GM23338 (cell line): ENCODE data around the gene ASB2. TPM values are rescaled to one million over a fixed set of nuclear protein-coding genes. Genes with fewer than 3 reads are reported as not detected.

Experiments
- ATAC-seq: fragments of 200-7000 bp; cut with Tn5 transposase; 3 replicates; pipeline ENCODE4 v1.9.1; 2020
- DNase-seq: peaks from one replicate; pipeline ENCODE4 v3.0.0-alpha.2; 2015; ENCODE audit warnings: low spot score
- H2AFZ ChIP-seq: fragments of 200-600 bp; sonication (generic); 2 replicates; pipeline ENCODE4 v1.8.0; 2016; ENCODE audit warnings: antibody characterized with exemption, mild to moderate bottlenecking, moderate library complexity
- H3F3A ChIP-seq: fragments of 200-600 bp; sonication (generic); replicated peaks from 2 replicates; pipeline ENCODE4 v1.8.0; 2017; ENCODE audit warnings: antibody characterized with exemption, mixed run types, low read depth
- H3K27ac ChIP-seq: fragments of 200-600 bp; sonication (generic); 2 replicates; pipeline ENCODE4 v1.6.1; 2016; ENCODE audit warnings: low read depth
- H3K27me3 ChIP-seq: fragments of 200-600 bp; sonication (generic); 2 replicates; pipeline ENCODE4 v1.8.0; 2016; ENCODE audit warnings: mild to moderate bottlenecking, mixed run types, moderate library complexity; ENCODE audit not compliant: insufficient read depth
- H3K36me3 ChIP-seq: fragments of 200-600 bp; sonication (generic); 2 replicates; pipeline ENCODE4 v1.8.0; 2016; ENCODE audit warnings: mild to moderate bottlenecking; ENCODE audit not compliant: insufficient read depth
- H3K4me1 ChIP-seq: fragments of 200-600 bp; sonication (generic); 2 replicates; pipeline ENCODE4 v1.8.0; 2016; ENCODE audit warnings: mild to moderate bottlenecking, moderate library complexity; ENCODE audit not compliant: insufficient read depth
- H3K4me2 ChIP-seq: fragments of 200-600 bp; sonication (generic); 2 replicates; pipeline ENCODE4 v1.7.1; 2017; ENCODE audit warnings: mixed run types
- H3K4me3 ChIP-seq: fragments of 200-600 bp; sonication (generic); 2 replicates; pipeline ENCODE4 v1.6.1; 2016; ENCODE audit warnings: mixed run types
- H3K79me2 ChIP-seq: fragments of 200-600 bp; sonication (generic); replicated peaks from 2 replicates; pipeline ENCODE4 v1.8.0; 2017; ENCODE audit warnings: mild to moderate bottlenecking; ENCODE audit not compliant: insufficient read depth
- H3K9me2 ChIP-seq: fragments of 200-600 bp; sonication (generic); 2 replicates; pipeline ENCODE4 v1.8.0; 2017; ENCODE audit not compliant: insufficient read depth
- H4K20me1 ChIP-seq: fragments of 200-600 bp; sonication (generic); replicated peaks from 2 replicates; pipeline ENCODE4 v1.8.0; 2017; ENCODE audit warnings: mild to moderate bottlenecking; ENCODE audit not compliant: insufficient read depth
- H3K27ac Mint-ChIP-seq: 2 replicates; pipeline ENCODE4 v1.8.0; 2020; ENCODE audit warnings: inconsistent platforms, mild to moderate bottlenecking, moderate library complexity, mixed read lengths
- H3K27me3 Mint-ChIP-seq: 3 replicates; pipeline ENCODE4 v1.8.0; 2022; ENCODE audit warnings: low read depth, mild to moderate bottlenecking, moderate library complexity, mixed read lengths, inconsistent platforms; ENCODE audit not compliant: insufficient read depth, poor library complexity
- H3K36me3 Mint-ChIP-seq: 3 replicates; pipeline ENCODE4 v1.8.0; 2021; ENCODE audit warnings: low read depth, mild to moderate bottlenecking, inconsistent platforms, moderate library complexity, mixed read lengths
- H3K4me1 Mint-ChIP-seq: 3 replicates; pipeline ENCODE4 v1.8.0; 2020; ENCODE audit warnings: mild to moderate bottlenecking, inconsistent platforms, mixed read lengths
- H3K4me3 Mint-ChIP-seq: 3 replicates; pipeline ENCODE4 v1.8.0; 2021; ENCODE audit warnings: moderate library complexity, mild to moderate bottlenecking, inconsistent platforms, mixed read lengths
- H3K9me3 Mint-ChIP-seq: 3 replicates; pipeline ENCODE4 v1.8.0; 2020; ENCODE audit warnings: moderate library complexity, mild to moderate bottlenecking, inconsistent platforms, mixed read lengths
- CTCF ChIP-seq, 2 experiments: fragments of 200-600 bp in 1 of 2; sonication (generic) in 1 of 2; conservative IDR thresholded peaks; 2 replicates each; pipeline versions ENCODE4 v1.5.1 to v1.6.1; 2016 to 2017; ENCODE audit warnings: antibody characterized with exemption in 2 of 2, low read depth in 2 of 2, mild to moderate bottlenecking in 2 of 2, moderate library complexity in 1 of 2
- EZH2 ChIP-seq: fragments of 200-600 bp; sonication (generic); IDR thresholded peaks from one replicate; pipeline ENCODE4 v1.8.0; 2017; ENCODE audit warnings: antibody characterized with exemption, mild to moderate bottlenecking, low read depth; ENCODE audit not compliant: unreplicated experiment
- EZH2phosphoT487 ChIP-seq: fragments of 200-600 bp; sonication (generic); IDR thresholded peaks from one replicate; pipeline ENCODE4 v1.8.1; 2018; ENCODE audit warnings: antibody characterized with exemption; ENCODE audit not compliant: unreplicated experiment
- JUNB ChIP-seq: IDR thresholded peaks from one replicate; pipeline ENCODE4 v1.6.1; 2016; ENCODE audit warnings: antibody characterized with exemption; ENCODE audit not compliant: unreplicated experiment
- NANOG ChIP-seq: IDR thresholded peaks from 2 replicates; pipeline ENCODE4 v1.6.1; 2016; ENCODE audit warnings: antibody characterized with exemption, borderline replicate concordance
- STAT1 ChIP-seq: IDR thresholded peaks from one replicate; pipeline ENCODE4 v1.6.1; 2016; ENCODE audit warnings: antibody characterized with exemption; ENCODE audit not compliant: unreplicated experiment
- ZNF331 ChIP-seq: fragments of 250-450 bp; sonication (Bioruptor Pico); IDR thresholded peaks from 2 replicates; pipeline ENCODE4 v1.5.0; 2020; ENCODE audit warnings: low read depth, mild to moderate bottlenecking, moderate library complexity
- polyA plus RNA-seq: library from polyadenylated mRNA; unstranded; fragments of >200 nt; fragmentation: Nextera tagmentation; extraction: Ambion mirVana; gene quantifications from 2 replicates; pipeline ENCODE4 v1.2.1, GENCODE V29; 2016
- total RNA-seq: library from RNA; depleted of rRNA; stranded (reverse); fragments of >200 nt; shearing (Covaris generic); gene quantifications from 2 replicates; pipeline ENCODE4 v1.2.3, GENCODE V29; 2014

The ASB2 gene
- total and polyA plus RNA-seq, 2 experiments from 2014 or later: 1.2 to 1.7 TPM

- TF ChIP-seq NANOG: no peak
- TF ChIP-seq EZH2phosphoT487: no peak
- Histone ChIP-seq H3K9me2 (no peaks in the 10 kb centered on the region), H3F3A (no peaks in the 10 kb centered on the region), H2AFZ (no peak overlapping the region), H4K20me1 (no peaks in the 10 kb centered on the region), H3K79me2 (no peaks in the 10 kb centered on the region), H3K4me2 (no peak overlapping the region), H3K27me3 (no peaks in the 10 kb centered on the region), H3K27ac (no peak overlapping the region), H3K36me3 (no peaks in the 10 kb centered on the region), H3K4me1 (no peaks in the 10 kb centered on the region), H3K4me3 (no peak overlapping the region)
- no peak for ATAC-seq
- no peak for DNase-seq
- Mint-ChIP-seq H3K36me3 (no peaks in the 10 kb centered on the region), H3K27me3 (peaks cover 5% of the 10 kb centered on the region), H3K4me1 (peaks cover 10% of the 10 kb centered on the region), H3K27ac (no peak overlapping the region), H3K4me3 (no peak overlapping the region), H3K9me3 (no peaks in the 10 kb centered on the region)
These were observed 21.8 kb upstream of the ASB2 start for GRCh38 chr14:93997916-93998870.

DNA sequence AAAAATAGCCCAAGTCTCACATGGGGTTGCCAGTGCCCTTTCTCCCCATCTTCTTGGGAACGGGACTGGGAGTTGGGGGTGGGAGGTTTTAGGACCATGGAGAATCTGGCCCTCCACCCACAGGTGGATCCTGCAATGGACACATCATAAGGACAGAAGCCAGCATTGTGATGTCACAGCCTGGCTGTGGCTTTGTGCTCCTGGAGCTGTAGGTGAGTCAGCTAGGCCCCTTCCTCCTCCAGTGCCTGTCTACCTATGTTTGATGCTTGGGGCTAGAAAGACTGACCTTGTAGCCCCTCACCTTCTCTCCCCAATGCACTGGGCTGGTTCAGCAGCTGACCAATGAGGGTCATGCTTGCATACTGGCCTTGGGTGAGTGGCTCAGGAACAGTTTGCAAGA, 20.7 kb upstream of the ASB2 start, which contains the start of gene CCDC197:
Gene CCDC197 (plus strand): TSS at position 220 of the 400 bp plus-strand sequence. CDS start 831 bp downstream, outside the sequence.
- no peak within 1 kb of the TSS for H3K4me3 ChIP-seq
- no peak for ATAC-seq
- H3K4me1 ChIP-seq: no peaks in the 10 kb centered on the region
- no peaks in the 10 kb centered on the region for H3K27me3 ChIP-seq
- peaks cover 9% of the 10 kb centered on the region for H3K4me1 Mint-ChIP-seq
- H4K20me1 ChIP-seq: no peaks in the 10 kb centered on the region
- H3K27ac ChIP-seq: no peak within 1 kb of the TSS
- no peak within 1 kb of the TSS for H3K4me2 ChIP-seq
- no peak within 1 kb of the TSS for H3K27ac Mint-ChIP-seq
- no peaks in the 10 kb centered on the region for H3K79me2 ChIP-seq
- DNase-seq: no peak
- peaks cover 9% of the 10 kb centered on the region for H3K27me3 Mint-ChIP-seq
- no peaks in the 10 kb centered on the region for H3K36me3 Mint-ChIP-seq
- H3K4me3 Mint-ChIP-seq: no peak within 1 kb of the TSS
- H3K9me2 ChIP-seq: no peaks in the 10 kb centered on the region
- no peak within 1 kb of the TSS for H2AFZ ChIP-seq
- TF ChIP-seq CTCF (conservative IDR thresholded peaks at IDR 0.05; ENCODE audit: low read depth in 2 of 2) (no peak), NANOG (no peak), JUNB (no peak), ZNF331 (CRISPR knock-in tag) (no peak), EZH2 (no peak), EZH2phosphoT487 (no peak), STAT1 (no peak)
- H3F3A ChIP-seq: no peaks in the 10 kb centered on the region
- H3K9me3 Mint-ChIP-seq: no peaks in the 10 kb centered on the region
- H3K36me3 ChIP-seq: no peaks in the 10 kb centered on the region
